MM.1S (cell line): ENCODE data around the gene RTL5.

Source experiments
- DNase-seq: peaks from one replicate; pipeline ENCODE4 v3.0.0-alpha.2; 2015
- H2AFZ ChIP-seq: fragments of 300-600 bp; sonication (generic); 2 replicates; pipeline ENCODE4 v1.6.0; 2016; ENCODE audit warnings: antibody characterized with exemption, low read length
- H3F3A ChIP-seq: fragments of 300-600 bp; sonication (generic); 2 replicates; pipeline ENCODE4 v1.6.1; 2016; ENCODE audit warnings: mild to moderate bottlenecking, antibody characterized with exemption, low read length, moderate library complexity, mixed read lengths; ENCODE audit not compliant: insufficient read depth
- H3K27ac ChIP-seq: fragments of 300-600 bp; sonication (generic); 2 replicates; pipeline ENCODE4 v1.5.1; 2016; ENCODE audit warnings: mild to moderate bottlenecking, low read length
- H3K27me3 ChIP-seq: fragments of 300-600 bp; sonication (generic); replicated peaks from 2 replicates; pipeline ENCODE4 v1.6.0; 2016; ENCODE audit warnings: low read length; ENCODE audit not compliant: insufficient read depth
- H3K36me3 ChIP-seq: fragments of 300-600 bp; sonication (generic); replicated peaks from 2 replicates; pipeline ENCODE4 v1.6.1; 2016; ENCODE audit warnings: mild to moderate bottlenecking, low read length, mixed read lengths; ENCODE audit not compliant: insufficient read depth
- H3K4me1 ChIP-seq: fragments of 300-600 bp; sonication (generic); 2 replicates; pipeline ENCODE4 v1.6.1; 2016; ENCODE audit warnings: low read length, mixed read lengths
- H3K4me2 ChIP-seq: fragments of 300-600 bp; sonication (generic); 2 replicates; pipeline ENCODE4 v1.6.0; 2016; ENCODE audit warnings: low read depth, low read length
- H3K4me3 ChIP-seq: fragments of 300-600 bp; sonication (generic); 2 replicates; pipeline ENCODE4 v1.5.1; 2016; ENCODE audit warnings: low read length, mixed read lengths
- H3K79me2 ChIP-seq: fragments of 300-600 bp; sonication (generic); 2 replicates; pipeline ENCODE4 v1.6.1; 2016; ENCODE audit warnings: mixed run types, low read length, mixed read lengths
- H3K9ac ChIP-seq: fragments of 300-600 bp; sonication (generic); 2 replicates; pipeline ENCODE4 v1.6.1; 2016; ENCODE audit warnings: low read length, mixed read lengths
- H3K9me2 ChIP-seq: fragments of 300-600 bp; sonication (generic); replicated peaks from 2 replicates; pipeline ENCODE4 v1.6.1; 2016; ENCODE audit warnings: mild to moderate bottlenecking, low read length, mixed read lengths; ENCODE audit not compliant: insufficient read depth
- H3K9me3 ChIP-seq: fragments of 300-600 bp; sonication (generic); replicated peaks from 2 replicates; pipeline ENCODE4 v1.6.1; 2016; ENCODE audit warnings: mild to moderate bottlenecking, low read length, mixed read lengths; ENCODE audit not compliant: insufficient read depth
- H4K20me1 ChIP-seq: fragments of 300-600 bp; sonication (generic); 2 replicates; pipeline ENCODE4 v1.6.1; 2016; ENCODE audit warnings: mild to moderate bottlenecking, low read length, moderate library complexity, mixed read lengths; ENCODE audit not compliant: insufficient read depth
- EZH2 ChIP-seq: fragments of 300-600 bp; sonication (generic); optimal IDR thresholded peaks from 2 replicates; pipeline ENCODE3; 2017; ENCODE audit warnings: low read depth, mild to moderate bottlenecking, antibody characterized with exemption, low read length, mixed read lengths
- EZH2phosphoT487 ChIP-seq: fragments of 300-600 bp; sonication (generic); IDR thresholded peaks from 2 replicates; pipeline ENCODE4 v1.6.1; 2018; ENCODE audit warnings: antibody characterized with exemption, low read length
- TF ChIP-seq, protein P1 (sequence below): fragments of 300-600 bp; sonication (generic); IDR thresholded peaks from 2 replicates; pipeline ENCODE4 v1.5.1; 2016; ENCODE audit warnings: antibody characterized with exemption, low read length, mixed read lengths

The RTL5 gene

DNA sequence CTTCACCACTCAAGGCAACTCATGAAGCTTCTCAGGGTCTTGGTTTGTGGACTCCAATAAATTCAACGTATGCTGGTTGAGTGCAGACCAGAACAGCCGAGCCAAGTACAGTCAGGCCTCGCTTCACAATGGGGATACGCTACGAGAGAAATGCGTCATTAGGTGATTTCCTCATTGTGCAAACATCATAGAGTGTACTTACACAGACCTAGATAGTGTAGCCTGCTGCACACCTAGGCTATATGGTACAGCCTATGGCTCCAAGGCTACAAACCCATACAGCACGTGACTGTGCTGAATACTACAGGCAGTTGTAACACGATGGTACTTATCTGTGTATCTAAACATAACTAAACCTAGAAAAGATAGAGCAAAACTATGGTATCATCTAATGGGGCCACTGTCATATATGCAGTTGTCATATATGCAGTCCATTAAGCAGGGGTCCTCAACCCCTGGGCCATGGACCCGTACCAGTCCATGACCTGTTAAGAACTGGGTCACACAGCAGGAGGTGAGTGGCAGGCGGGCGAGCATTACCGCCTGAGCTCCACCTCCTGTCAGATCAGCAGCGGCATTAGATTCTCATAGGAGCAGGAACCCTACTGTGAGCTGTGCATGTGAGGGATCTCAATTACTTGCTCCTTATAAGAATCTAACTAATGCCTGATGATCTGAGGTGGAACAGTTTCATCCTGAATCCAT lies 31.5 kb downstream of the RTL5 start:
- Histone ChIP-seq H3K4me1 (peaks cover 23% of the 10 kb centered on the region), H3K4me3 (no peak overlapping the region), H3K36me3 (no peaks in the 10 kb centered on the region), H3K79me2 (no peaks in the 10 kb centered on the region), H3K9me3 (no peaks in the 10 kb centered on the region), H3K27ac (peak overlapping the region; percentile 53; the same call in 1 of the 2 replicates), H3K9me2 (no peaks in the 10 kb centered on the region), H4K20me1 (no peaks in the 10 kb centered on the region), H3K4me2 (no peak overlapping the region), H3F3A (no peaks in the 10 kb centered on the region), H2AFZ (no peak overlapping the region), H3K27me3 (no peaks in the 10 kb centered on the region), H3K9ac (no peak overlapping the region)
- TF ChIP-seq, protein P1, sequence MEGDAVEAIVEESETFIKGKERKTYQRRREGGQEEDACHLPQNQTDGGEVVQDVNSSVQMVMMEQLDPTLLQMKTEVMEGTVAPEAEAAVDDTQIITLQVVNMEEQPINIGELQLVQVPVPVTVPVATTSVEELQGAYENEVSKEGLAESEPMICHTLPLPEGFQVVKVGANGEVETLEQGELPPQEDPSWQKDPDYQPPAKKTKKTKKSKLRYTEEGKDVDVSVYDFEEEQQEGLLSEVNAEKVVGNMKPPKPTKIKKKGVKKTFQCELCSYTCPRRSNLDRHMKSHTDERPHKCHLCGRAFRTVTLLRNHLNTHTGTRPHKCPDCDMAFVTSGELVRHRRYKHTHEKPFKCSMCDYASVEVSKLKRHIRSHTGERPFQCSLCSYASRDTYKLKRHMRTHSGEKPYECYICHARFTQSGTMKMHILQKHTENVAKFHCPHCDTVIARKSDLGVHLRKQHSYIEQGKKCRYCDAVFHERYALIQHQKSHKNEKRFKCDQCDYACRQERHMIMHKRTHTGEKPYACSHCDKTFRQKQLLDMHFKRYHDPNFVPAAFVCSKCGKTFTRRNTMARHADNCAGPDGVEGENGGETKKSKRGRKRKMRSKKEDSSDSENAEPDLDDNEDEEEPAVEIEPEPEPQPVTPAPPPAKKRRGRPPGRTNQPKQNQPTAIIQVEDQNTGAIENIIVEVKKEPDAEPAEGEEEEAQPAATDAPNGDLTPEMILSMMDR, result no peak
- TF ChIP-seq EZH2phosphoT487, result no peak
- TF ChIP-seq EZH2, result no peak
- DNase-seq, result no peak

DNA sequence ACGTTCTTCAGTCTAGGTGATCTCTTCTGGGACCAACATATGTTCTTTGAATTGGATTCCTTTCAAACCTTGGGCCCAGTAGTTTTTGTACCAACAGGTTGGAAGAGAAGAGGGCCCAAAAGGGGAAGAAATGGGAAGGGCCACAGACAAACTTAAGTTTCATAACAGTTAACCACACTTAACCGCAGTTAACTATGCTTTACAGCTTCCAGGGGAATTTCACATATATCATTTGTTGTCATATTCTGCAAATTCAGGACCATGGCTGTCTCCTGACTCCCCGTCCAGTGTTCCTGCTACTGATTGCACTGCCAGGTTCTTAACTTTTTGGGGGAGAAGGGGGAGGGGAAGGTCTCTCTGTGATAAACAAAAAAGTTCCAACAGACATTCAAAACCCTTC lies 34.6 kb downstream of the RTL5 start:
- no peaks in the 10 kb centered on the region for H3F3A ChIP-seq
- H3K4me3 ChIP-seq, result no peak overlapping the region
- no peak overlapping the region for H3K4me2 ChIP-seq
- TF ChIP-seq, protein P1, result no peak
- TF ChIP-seq EZH2phosphoT487, result no peak
- no peak for TF ChIP-seq EZH2
- H3K9me3 ChIP-seq, result no peaks in the 10 kb centered on the region
- no peak overlapping the region for H2AFZ ChIP-seq
- H3K27me3 ChIP-seq, result no peaks in the 10 kb centered on the region
- no peak for DNase-seq
- no peaks in the 10 kb centered on the region for H3K36me3 ChIP-seq
- no peak overlapping the region for H3K9ac ChIP-seq
- H3K4me1 ChIP-seq, result peaks cover 25% of the 10 kb centered on the region
- H3K9me2 ChIP-seq, result no peaks in the 10 kb centered on the region
- no peaks in the 10 kb centered on the region for H3K79me2 ChIP-seq
- no peaks in the 10 kb centered on the region for H4K20me1 ChIP-seq
- no peak overlapping the region for H3K27ac ChIP-seq

DNA sequence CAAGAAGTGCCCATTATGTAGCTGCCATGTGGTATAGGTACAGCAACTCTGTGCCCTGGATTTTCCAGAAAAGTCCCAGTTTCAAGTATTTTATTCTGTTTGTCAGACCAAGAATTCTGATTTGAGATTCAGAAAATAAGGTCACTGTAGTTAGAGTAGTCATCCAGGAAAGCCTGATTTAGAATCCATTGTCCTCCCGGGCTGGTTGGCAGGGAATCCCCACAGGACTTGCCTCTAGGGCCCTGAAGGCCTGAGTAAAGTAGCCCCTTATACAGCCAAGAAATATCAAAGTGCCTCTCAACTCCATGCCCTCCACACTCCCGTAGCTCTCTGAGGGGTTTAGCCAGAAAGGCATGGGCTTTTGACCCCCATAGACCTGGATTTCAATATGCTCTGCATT lies 36.3 kb downstream of the RTL5 start:
- TF ChIP-seq EZH2phosphoT487, result no peak
- TF ChIP-seq EZH2, result no peak
- TF ChIP-seq, protein P1, result no peak
- Histone ChIP-seq H3K9me3 (no peaks in the 10 kb centered on the region), H3F3A (no peaks in the 10 kb centered on the region), H3K9ac (no peak overlapping the region), H3K4me1 (peaks cover 9% of the 10 kb centered on the region; the same call in 1 of the 2 replicates), H3K36me3 (no peaks in the 10 kb centered on the region), H4K20me1 (no peaks in the 10 kb centered on the region), H3K4me3 (no peak overlapping the region), H3K27me3 (no peaks in the 10 kb centered on the region), H3K9me2 (no peaks in the 10 kb centered on the region), H3K79me2 (no peaks in the 10 kb centered on the region), H3K4me2 (no peak overlapping the region), H3K27ac (no peak overlapping the region), H2AFZ (no peak overlapping the region)
- DNase-seq, result no peak
